GM12801 (cell line): ENCODE measurements around the gene ITGB3BP.

Source experiments
- CTCF ChIP-seq: IDR thresholded peaks from one replicate; pipeline ENCODE4 v1.5.1; 2011; ENCODE audit warnings: control low read depth; ENCODE audit not compliant: insufficient read length; ENCODE audit errors: extremely low read depth

The ITGB3BP gene

DNA sequence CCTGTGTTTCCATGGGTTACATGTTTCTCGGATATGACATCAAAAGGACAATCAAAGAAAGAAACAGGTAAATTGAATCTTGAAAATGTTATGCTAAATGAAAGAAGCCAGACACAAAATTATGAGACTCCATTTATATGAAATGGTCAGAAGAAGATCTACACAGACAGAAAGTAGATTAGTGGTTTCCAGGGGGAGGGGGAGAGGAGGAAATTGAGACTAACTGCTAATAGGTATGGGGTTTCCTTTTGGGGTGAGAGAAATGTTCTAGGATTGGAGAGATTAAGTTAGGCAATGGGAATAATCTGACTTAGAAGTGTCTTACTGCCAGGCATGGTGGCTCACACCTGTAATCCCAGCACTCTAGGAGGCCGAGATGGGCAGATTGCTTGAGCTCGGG, 21.8 kb downstream of the ITGB3BP start:
- TF ChIP-seq CTCF, result no peak

- TF ChIP-seq CTCF, result no peak
These were observed 24.9 kb downstream of the ITGB3BP start for GRCh38 chr1:63498106-63498505.

DNA sequence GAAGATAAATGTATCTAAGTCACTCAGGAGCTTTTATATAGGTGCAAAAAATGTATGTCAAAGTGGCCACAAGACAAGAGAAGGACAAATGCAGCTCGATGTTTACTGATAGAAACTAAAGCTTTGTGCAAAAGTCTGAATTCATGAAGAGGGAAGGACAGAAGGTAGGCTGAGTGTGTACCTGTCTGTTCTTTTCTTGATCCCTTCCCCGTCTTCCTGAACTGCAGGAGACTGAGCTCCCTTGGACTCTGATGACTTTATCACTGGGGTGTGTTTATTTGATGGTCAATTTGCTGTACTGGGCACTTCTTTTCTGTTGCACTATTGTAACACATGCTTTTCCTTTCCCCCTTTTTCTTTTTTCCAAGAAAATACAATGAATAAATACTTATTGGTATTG, 25.4 kb downstream of the ITGB3BP start:
- TF ChIP-seq CTCF, result no peak

GRCh38 chr1:63487336-63488065, 35.5 kb downstream of the ITGB3BP start:
- TF ChIP-seq CTCF, result no peak

DNA sequence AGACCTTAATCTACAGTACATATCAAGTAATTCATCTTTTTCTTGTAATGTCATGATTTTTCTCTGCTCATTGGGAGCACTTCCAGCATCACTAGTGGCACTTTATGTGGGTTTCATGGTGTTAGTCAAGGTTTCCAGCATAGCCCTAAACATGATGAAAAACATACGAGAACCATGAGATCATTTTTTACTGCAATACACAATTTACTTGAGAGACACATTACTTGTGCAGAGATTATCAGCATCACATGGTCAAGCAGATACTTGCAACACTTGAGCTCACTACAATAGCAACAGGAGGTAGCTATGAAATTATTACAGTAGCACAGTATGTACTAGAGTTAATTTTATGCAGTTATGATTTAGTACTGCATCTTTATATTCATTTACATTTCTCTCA, 36.4 kb downstream of the ITGB3BP start:
- TF ChIP-seq CTCF, result no peak

DNA sequence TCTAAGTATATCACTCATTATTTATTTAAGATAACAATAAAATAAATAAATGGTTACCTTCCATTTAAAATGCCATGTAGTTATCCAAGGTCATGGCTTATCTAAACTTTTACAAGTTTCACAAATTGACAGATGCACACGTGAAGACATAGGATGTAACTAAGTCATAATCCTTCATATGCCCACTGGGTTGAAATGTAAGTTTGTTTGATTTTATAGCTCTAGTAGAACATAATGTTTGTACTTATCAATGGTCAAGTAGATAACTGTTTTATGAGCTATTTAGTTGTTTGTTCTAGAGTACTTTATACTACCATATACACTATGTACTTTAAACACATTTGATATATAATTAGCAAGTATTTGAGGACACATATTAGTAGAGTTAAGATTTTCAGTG, 43.0 kb downstream of the ITGB3BP start:
- no peak for TF ChIP-seq CTCF

- no peak for TF ChIP-seq CTCF
These were observed 47.3 kb downstream of the ITGB3BP start for GRCh38 chr1:63475761-63476160.
